IMR-90 (cell line): ENCODE measurements around the gene HIVEP3.

Experiments
- CTCF ChIP-seq: conservative IDR thresholded peaks from 2 replicates; pipeline ENCODE4 v1.5.1; 2012; ENCODE audit warnings: mild to moderate bottlenecking, low read depth, low read length, improper control_type of control experiment
- FOS ChIP-seq: fragments of 150-350 bp; IDR thresholded peaks from 2 replicates; pipeline ENCODE4 v1.6.1; 2016; ENCODE audit warnings: low read depth, low read length
- MAFK ChIP-seq: IDR thresholded peaks from 2 replicates; pipeline ENCODE4 v1.6.1; 2012; ENCODE audit warnings: low read depth, low read length, improper control_type of control experiment
- RFX5 ChIP-seq: IDR thresholded peaks from 2 replicates; pipeline ENCODE4 v1.8.0; 2012; ENCODE audit warnings: low read depth, mild to moderate bottlenecking, low read length, moderate library complexity
- SMC3 ChIP-seq: fragments of 150-350 bp; IDR thresholded peaks from 2 replicates; pipeline ENCODE4 v1.6.1; 2016; ENCODE audit warnings: low read depth, mild to moderate bottlenecking, antibody characterized with exemption, low read length, moderate library complexity

GRCh38 chr1:41727749-41728115 is 191.0 kb downstream of the HIVEP3 start:
- no peak for TF ChIP-seq RFX5
- TF ChIP-seq CTCF: no peak
- no peak for TF ChIP-seq SMC3
- no peak for TF ChIP-seq MAFK
- no peak for TF ChIP-seq FOS
